Type B pancreatic cell (in vitro differentiated cells): ENCODE data around the gene CD1C. TPM values are rescaled to one million over a fixed set of nuclear protein-coding genes. Genes with fewer than 3 reads are reported as not detected.
"Not testable (repeated sequence)": the region's sequence is repeated elsewhere in the genome, so short reads cannot be mapped to it uniquely, and the experiment has no call there.

Source experiments
- DNase-seq: peaks from one replicate; pipeline ENCODE4 v3.0.0; 2021; ENCODE audit warnings: mixed read lengths; ENCODE audit not compliant: unreplicated experiment; ENCODE audit errors: extremely low spot score
- H3K27ac Mint-ChIP-seq: 2 replicates; pipeline ENCODE4 v1.8.0; 2021; ENCODE audit warnings: mild to moderate bottlenecking, mixed read lengths
- H3K27me3 Mint-ChIP-seq: 2 replicates; pipeline ENCODE4 v1.8.0; 2021; ENCODE audit warnings: mixed read lengths
- H3K36me3 Mint-ChIP-seq: 2 replicates; pipeline ENCODE4 v1.8.0; 2021; ENCODE audit warnings: mixed read lengths
- H3K4me1 Mint-ChIP-seq: one replicate; pipeline ENCODE4 v1.8.0; 2021; ENCODE audit warnings: mixed read lengths; ENCODE audit not compliant: unreplicated experiment
- H3K4me3 Mint-ChIP-seq: 2 replicates; pipeline ENCODE4 v1.8.0; 2021; ENCODE audit warnings: mild to moderate bottlenecking, mixed read lengths
- H3K9me3 Mint-ChIP-seq: 2 replicates; pipeline ENCODE4 v1.8.0; 2021; ENCODE audit warnings: mixed read lengths
- CTCF ChIP-seq: fragments of 200-600 bp; sonication (generic); conservative IDR thresholded peaks from 2 replicates; pipeline ENCODE4 v1.5.0; 2021; ENCODE audit warnings: antibody characterized with exemption, mild to moderate bottlenecking
- total RNA-seq: library from RNA; stranded (reverse); gene quantifications from 2 replicates; pipeline ENCODE4 v1.2.1, GENCODE V29; 2021; ENCODE audit warnings: low replicate concordance

The CD1C gene
- total RNA-seq, 1 donor from 2014 or later, result not detected

DNA sequence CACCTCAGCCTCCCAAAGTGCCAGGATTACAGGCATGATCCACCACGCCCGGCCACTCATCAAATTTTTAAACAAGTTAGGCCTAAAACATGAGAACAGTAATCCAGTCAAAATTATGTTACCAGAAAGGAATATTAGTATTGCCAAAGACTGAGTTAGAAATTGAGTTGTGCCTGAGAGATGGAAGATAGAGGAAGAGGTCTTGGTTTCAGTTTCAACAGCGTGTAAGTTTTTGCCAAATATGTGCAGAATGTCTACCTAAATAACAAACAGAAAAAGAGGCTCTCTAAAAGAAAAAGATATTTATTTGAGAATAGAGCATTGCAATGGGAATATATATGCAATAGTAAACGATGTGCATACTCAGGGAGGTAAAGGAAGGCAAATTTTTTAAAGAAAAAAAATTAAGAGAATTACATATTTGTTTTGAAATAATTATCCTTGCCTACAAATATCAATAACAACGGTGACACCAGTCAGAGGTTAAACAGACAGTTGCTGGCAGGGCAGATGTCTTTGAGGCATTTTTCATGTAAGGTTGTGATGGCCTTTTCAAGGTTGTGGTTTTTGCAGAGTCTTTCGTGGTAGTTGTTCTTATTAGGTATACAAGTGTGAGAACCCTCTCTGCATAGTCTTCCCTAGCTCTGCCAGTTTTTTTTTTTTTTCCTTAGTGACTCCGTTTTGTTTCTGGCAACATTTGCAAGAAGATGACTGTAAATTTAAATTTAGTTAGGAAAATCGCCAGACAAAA, 43.9 kb downstream of the CD1C start:
- TF ChIP-seq CTCF, result no peak
- no peaks in the 10 kb centered on the region for H3K27me3 Mint-ChIP-seq
- H3K9me3 Mint-ChIP-seq, result no peaks in the 10 kb centered on the region
- no peak for DNase-seq
- H3K27ac Mint-ChIP-seq, result no peak overlapping the region
- H3K4me3 Mint-ChIP-seq, result no peak overlapping the region
- no peaks in the 10 kb centered on the region for H3K4me1 Mint-ChIP-seq
- no peaks in the 10 kb centered on the region for H3K36me3 Mint-ChIP-seq

GRCh38 chr1:158334526-158335212, 44.9 kb downstream of the CD1C start:
- H3K4me1 Mint-ChIP-seq, result no peaks in the 10 kb centered on the region
- no peak overlapping the region for H3K27ac Mint-ChIP-seq
- no peak overlapping the region for H3K4me3 Mint-ChIP-seq
- TF ChIP-seq CTCF, result no peak
- no peaks in the 10 kb centered on the region for H3K36me3 Mint-ChIP-seq
- no peak for DNase-seq
- no peaks in the 10 kb centered on the region for H3K9me3 Mint-ChIP-seq
- H3K27me3 Mint-ChIP-seq, result no peaks in the 10 kb centered on the region

DNA sequence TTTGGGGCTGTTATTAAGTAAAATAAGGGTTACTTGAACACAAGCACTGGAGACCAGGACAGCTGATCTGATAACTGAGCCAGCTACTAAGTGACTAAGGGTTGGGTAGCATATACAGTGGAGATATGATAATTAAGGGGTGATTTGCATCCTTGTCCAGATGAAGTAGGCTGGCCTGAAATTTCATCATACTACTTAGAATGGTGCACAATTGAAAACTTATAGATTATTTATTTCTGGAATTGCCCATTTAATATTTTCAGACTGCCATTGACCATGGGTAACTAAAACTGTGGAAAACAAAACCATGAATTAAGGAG, 45.5 kb downstream of the CD1C start:
- Mint-ChIP-seq H3K36me3 (no peaks in the 10 kb centered on the region), H3K27me3 (no peaks in the 10 kb centered on the region), H3K4me1 (no peaks in the 10 kb centered on the region), H3K9me3 (no peaks in the 10 kb centered on the region), H3K4me3 (no peak overlapping the region), H3K27ac (no peak overlapping the region)
- TF ChIP-seq CTCF, result no peak
- DNase-seq, result no peak

DNA sequence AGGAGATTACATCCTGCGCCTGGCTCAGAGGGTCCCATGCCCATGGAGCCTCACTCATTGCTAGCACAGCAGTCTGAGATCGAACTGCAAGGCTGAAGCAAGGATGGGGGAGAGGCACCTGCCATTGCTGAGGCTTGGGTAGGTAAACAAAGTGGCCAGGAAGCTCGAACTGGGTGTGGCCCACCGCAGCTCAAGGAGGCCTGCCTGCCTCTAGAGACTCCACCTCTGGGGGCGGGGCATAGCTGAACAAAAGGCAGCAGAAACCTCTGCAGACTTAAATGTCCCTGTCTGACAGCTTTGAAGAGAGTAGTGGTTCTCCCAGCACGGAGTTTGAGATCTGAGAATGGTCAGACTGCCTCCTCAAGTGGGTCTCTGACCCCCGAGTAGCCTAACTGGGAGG, 46.7 kb downstream of the CD1C start:
- H3K27me3 Mint-ChIP-seq, DNase-seq, H3K9me3 Mint-ChIP-seq, H3K4me3 Mint-ChIP-seq, H3K4me1 Mint-ChIP-seq, H3K27ac Mint-ChIP-seq, H3K36me3 Mint-ChIP-seq: not testable (repeated sequence)

Other genes starting within 250 kb of the CD1C start
- 0.24 and 0.29 TPM in 2 replicates for gene CD1D, start 109.0 kb upstream of the CD1C start, total RNA-seq
- not detected in 2 replicates for gene CD1A, start 35.5 kb upstream of the CD1C start, total RNA-seq
- not detected in 2 replicates for gene CD1B, start 41.6 kb downstream of the CD1C start, total RNA-seq
- not detected in 2 replicates for gene CD1E, start 64.0 kb downstream of the CD1C start, total RNA-seq
- not detected in 2 replicates for gene OR10T2, start 109.5 kb downstream of the CD1C start, total RNA-seq
- gene OR10K2, start 136.3 kb downstream of the CD1C start, total RNA-seq, result not detected in 2 replicates
- gene OR10K1, start 171.9 kb downstream of the CD1C start, total RNA-seq, result not detected in 2 replicates
- gene OR10R2, start 182.3 kb downstream of the CD1C start, total RNA-seq, result not detected in 2 replicates